Measurements from ENCODE around the gene FABP1. TPM values are rescaled to one million over a fixed set of nuclear protein-coding genes. Genes with fewer than 3 reads are reported as not detected.

The FABP1 gene
- total and polyA plus RNA-seq, 2 of the 8 experiments (the other 6 are each of a cell fraction or from before 2014, with no cell fraction given): 0.09 TPM; not detected in 1

DNA sequence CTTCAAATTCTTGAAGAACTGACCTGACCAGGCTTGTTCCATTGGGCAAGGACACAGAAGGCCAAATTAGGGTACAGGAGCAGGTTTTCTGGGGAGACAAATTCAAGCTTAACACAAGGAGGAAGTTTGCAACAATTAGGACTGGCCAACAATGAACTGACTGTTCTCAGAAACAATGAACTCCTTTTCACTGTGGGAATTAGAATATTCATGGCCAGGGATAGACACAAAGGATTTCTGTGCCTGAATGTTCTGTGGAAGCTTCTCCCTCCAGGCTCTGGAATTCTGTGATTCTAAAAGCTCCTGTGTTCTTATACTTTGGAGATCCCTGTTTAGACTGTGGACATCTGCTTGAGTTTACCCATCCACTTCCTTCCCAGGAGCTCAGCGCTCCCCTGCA is 45.1 kb downstream of the FABP1 start (continued):
- TF ChIP-seq, protein P1, sequence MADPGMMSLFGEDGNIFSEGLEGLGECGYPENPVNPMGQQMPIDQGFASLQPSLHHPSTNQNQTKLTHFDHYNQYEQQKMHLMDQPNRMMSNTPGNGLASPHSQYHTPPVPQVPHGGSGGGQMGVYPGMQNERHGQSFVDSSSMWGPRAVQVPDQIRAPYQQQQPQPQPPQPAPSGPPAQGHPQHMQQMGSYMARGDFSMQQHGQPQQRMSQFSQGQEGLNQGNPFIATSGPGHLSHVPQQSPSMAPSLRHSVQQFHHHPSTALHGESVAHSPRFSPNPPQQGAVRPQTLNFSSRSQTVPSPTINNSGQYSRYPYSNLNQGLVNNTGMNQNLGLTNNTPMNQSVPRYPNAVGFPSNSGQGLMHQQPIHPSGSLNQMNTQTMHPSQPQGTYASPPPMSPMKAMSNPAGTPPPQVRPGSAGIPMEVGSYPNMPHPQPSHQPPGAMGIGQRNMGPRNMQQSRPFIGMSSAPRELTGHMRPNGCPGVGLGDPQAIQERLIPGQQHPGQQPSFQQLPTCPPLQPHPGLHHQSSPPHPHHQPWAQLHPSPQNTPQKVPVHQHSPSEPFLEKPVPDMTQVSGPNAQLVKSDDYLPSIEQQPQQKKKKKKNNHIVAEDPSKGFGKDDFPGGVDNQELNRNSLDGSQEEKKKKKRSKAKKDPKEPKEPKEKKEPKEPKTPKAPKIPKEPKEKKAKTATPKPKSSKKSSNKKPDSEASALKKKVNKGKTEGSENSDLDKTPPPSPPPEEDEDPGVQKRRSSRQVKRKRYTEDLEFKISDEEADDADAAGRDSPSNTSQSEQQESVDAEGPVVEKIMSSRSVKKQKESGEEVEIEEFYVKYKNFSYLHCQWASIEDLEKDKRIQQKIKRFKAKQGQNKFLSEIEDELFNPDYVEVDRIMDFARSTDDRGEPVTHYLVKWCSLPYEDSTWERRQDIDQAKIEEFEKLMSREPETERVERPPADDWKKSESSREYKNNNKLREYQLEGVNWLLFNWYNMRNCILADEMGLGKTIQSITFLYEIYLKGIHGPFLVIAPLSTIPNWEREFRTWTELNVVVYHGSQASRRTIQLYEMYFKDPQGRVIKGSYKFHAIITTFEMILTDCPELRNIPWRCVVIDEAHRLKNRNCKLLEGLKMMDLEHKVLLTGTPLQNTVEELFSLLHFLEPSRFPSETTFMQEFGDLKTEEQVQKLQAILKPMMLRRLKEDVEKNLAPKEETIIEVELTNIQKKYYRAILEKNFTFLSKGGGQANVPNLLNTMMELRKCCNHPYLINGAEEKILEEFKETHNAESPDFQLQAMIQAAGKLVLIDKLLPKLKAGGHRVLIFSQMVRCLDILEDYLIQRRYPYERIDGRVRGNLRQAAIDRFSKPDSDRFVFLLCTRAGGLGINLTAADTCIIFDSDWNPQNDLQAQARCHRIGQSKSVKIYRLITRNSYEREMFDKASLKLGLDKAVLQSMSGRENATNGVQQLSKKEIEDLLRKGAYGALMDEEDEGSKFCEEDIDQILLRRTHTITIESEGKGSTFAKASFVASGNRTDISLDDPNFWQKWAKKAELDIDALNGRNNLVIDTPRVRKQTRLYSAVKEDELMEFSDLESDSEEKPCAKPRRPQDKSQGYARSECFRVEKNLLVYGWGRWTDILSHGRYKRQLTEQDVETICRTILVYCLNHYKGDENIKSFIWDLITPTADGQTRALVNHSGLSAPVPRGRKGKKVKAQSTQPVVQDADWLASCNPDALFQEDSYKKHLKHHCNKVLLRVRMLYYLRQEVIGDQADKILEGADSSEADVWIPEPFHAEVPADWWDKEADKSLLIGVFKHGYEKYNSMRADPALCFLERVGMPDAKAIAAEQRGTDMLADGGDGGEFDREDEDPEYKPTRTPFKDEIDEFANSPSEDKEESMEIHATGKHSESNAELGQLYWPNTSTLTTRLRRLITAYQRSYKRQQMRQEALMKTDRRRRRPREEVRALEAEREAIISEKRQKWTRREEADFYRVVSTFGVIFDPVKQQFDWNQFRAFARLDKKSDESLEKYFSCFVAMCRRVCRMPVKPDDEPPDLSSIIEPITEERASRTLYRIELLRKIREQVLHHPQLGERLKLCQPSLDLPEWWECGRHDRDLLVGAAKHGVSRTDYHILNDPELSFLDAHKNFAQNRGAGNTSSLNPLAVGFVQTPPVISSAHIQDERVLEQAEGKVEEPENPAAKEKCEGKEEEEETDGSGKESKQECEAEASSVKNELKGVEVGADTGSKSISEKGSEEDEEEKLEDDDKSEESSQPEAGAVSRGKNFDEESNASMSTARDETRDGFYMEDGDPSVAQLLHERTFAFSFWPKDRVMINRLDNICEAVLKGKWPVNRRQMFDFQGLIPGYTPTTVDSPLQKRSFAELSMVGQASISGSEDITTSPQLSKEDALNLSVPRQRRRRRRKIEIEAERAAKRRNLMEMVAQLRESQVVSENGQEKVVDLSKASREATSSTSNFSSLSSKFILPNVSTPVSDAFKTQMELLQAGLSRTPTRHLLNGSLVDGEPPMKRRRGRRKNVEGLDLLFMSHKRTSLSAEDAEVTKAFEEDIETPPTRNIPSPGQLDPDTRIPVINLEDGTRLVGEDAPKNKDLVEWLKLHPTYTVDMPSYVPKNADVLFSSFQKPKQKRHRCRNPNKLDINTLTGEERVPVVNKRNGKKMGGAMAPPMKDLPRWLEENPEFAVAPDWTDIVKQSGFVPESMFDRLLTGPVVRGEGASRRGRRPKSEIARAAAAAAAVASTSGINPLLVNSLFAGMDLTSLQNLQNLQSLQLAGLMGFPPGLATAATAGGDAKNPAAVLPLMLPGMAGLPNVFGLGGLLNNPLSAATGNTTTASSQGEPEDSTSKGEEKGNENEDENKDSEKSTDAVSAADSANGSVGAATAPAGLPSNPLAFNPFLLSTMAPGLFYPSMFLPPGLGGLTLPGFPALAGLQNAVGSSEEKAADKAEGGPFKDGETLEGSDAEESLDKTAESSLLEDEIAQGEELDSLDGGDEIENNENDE (IDR thresholded peaks at IDR 0.05; ENCODE audit: insufficient replicate concordance, low read length): no peak
- no peak for TF ChIP-seq SIRT6 (IDR thresholded peaks at IDR 0.05; ENCODE audit: low read length)
- TF ChIP-seq KDM5A (IDR thresholded peaks at IDR 0.05; ENCODE audit: low read length): no peak
- TF ChIP-seq BCL11A (IDR thresholded peaks at IDR 0.05; ENCODE audit: low read depth in 2 of 2, low read length in 2 of 2): no peak
- TF ChIP-seq, protein P2, sequence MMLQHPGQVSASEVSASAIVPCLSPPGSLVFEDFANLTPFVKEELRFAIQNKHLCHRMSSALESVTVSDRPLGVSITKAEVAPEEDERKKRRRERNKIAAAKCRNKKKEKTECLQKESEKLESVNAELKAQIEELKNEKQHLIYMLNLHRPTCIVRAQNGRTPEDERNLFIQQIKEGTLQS (IDR thresholded peaks at IDR 0.05; ENCODE audit: insufficient read depth, low read depth, low read length): no peak
- no peak for TF ChIP-seq RXRA (IDR thresholded peaks at IDR 0.05; ENCODE audit: insufficient read depth, low read depth, low read length)
- TF ChIP-seq RBBP5 (IDR thresholded peaks at IDR 0.05; ENCODE audit: borderline replicate concordance, low read depth, low read length): no peak
- no peak for TF ChIP-seq GTF2F1 (IDR thresholded peaks at IDR 0.05; ENCODE audit: borderline replicate concordance, low read depth, low read length)
- no peak for TF ChIP-seq CHD1 (IDR thresholded peaks at IDR 0.05; ENCODE audit: low read depth, low read length)
- no peak for TF ChIP-seq POLR2A (IDR thresholded peaks at IDR 0.05; ENCODE audit: control extremely low read depth in 1 of 2, low read depth in 2 of 2, low read length in 2 of 2)

Measured in H1 (cell line).